Neural cell (in vitro differentiated cells): ENCODE data around the gene PRSS33.

Experiments
- CTCF ChIP-seq: fragments of 450-650 bp; IDR thresholded peaks from 2 replicates; pipeline ENCODE4 v1.5.1; 2014; ENCODE audit warnings: antibody characterized with exemption, mild to moderate bottlenecking, moderate library complexity; ENCODE audit not compliant: poor library complexity, severe bottlenecking
- EP300 ChIP-seq: fragments of 450-650 bp; conservative IDR thresholded peaks from 2 replicates; pipeline ENCODE4 v1.6.1; 2014; ENCODE audit warnings: antibody characterized with exemption, mild to moderate bottlenecking, moderate library complexity; ENCODE audit not compliant: poor library complexity, severe bottlenecking
- EZH2 ChIP-seq: fragments of 200-600, 300-800 bp; shearing (Covaris generic), sonication (generic); IDR thresholded peaks from 2 replicates; pipeline ENCODE4 v1.6.1; 2014; ENCODE audit warnings: antibody characterized with exemption, low read length, borderline replicate concordance, mild to moderate bottlenecking; ENCODE audit not compliant: insufficient read depth, poor library complexity, severe bottlenecking
- POLR2AphosphoS5 ChIP-seq: IDR thresholded peaks from 2 replicates; pipeline ENCODE4 v1.6.1; 2012
- RAD21 ChIP-seq: fragments of 450-650 bp; conservative IDR thresholded peaks from 2 replicates; pipeline ENCODE4 v1.6.1; 2014; ENCODE audit warnings: antibody characterized with exemption, mild to moderate bottlenecking, moderate library complexity
- REST ChIP-seq: IDR thresholded peaks from 2 replicates; pipeline ENCODE4 v1.6.1; 2012; ENCODE audit warnings: borderline replicate concordance
- SMC3 ChIP-seq: fragments of 450-650 bp; conservative IDR thresholded peaks from 2 replicates; pipeline ENCODE4 v1.6.1; 2014; ENCODE audit warnings: antibody characterized with exemption, mild to moderate bottlenecking, moderate library complexity; ENCODE audit not compliant: poor library complexity
- TAF1 ChIP-seq: IDR thresholded peaks from 2 replicates; pipeline ENCODE4 v1.6.1; 2012; ENCODE audit warnings: low read depth

- TF ChIP-seq CTCF (no peak), REST (no peak), EZH2 (no peak), POLR2AphosphoS5 (no peak), TAF1 (no peak), EP300 (no peak), RAD21 (no peak), SMC3 (no peak)
Observed at GRCh38 chr16:2768403-2769089, 18.8 kb downstream of the PRSS33 start.
